Duodenal mucosa (tissue), 2 donors: ENCODE results near the gene CHKA.
A peak's percentile ranks its signal among the peaks of the same experiment; 100 is the strongest.

Source experiments
- H3K27ac ChIP-seq: one replicate; pipeline ENCODE4 v1.7.0; 2013; ENCODE audit warnings: low read depth, low read length
- H3K27me3 ChIP-seq, 2 donors: one replicate each; pipeline ENCODE4 v1.7.0; 2013; ENCODE audit warnings: low read length in 2 of 2, control low read depth in 1 of 2; ENCODE audit not compliant: insufficient read depth in 2 of 2, control insufficient read depth in 1 of 2
- H3K36me3 ChIP-seq, 2 donors: one replicate each; pipeline ENCODE4 v1.7.0; 2013; ENCODE audit warnings: low read length in 2 of 2, control low read depth in 1 of 2; ENCODE audit not compliant: insufficient read depth in 2 of 2, control insufficient read depth in 1 of 2
- H3K4me1 ChIP-seq, 2 donors: one replicate each; pipeline ENCODE4 v1.7.0; 2013; ENCODE audit warnings: low read length in 2 of 2, control low read depth in 1 of 2; ENCODE audit not compliant: insufficient read depth in 2 of 2, control insufficient read depth in 1 of 2
- H3K4me3 ChIP-seq, 2 donors: one replicate each; pipeline ENCODE4 v1.7.0; 2013; ENCODE audit warnings: low read length in 2 of 2, low read depth in 1 of 2
- H3K9ac ChIP-seq, 2 donors: one replicate each; pipeline ENCODE4 v1.7.0; 2013; ENCODE audit warnings: low read length in 2 of 2, low read depth in 1 of 2
- H3K9me3 ChIP-seq, 2 donors: one replicate each; pipeline ENCODE4 v1.7.0; 2013; ENCODE audit warnings: low read length in 2 of 2, control low read depth in 1 of 2; ENCODE audit not compliant: control insufficient read depth in 1 of 2

Gene CHKA

GRCh38 chr11:68121067-68121899, at the start of gene CHKA:
CHKA (minus strand) TSS chr11:68121388; CDS start chr11:68121177, 211 bp downstream.
- Histone ChIP-seq H3K27ac (peak within 1 kb of the TSS; percentile 94), H3K27me3 (no peaks in the 10 kb centered on the region), H3K9ac (peak within 1 kb of the TSS; percentile 87 to 97), H3K9me3 (no peaks in the 10 kb centered on the region), H3K36me3 (no peaks in the 10 kb centered on the region), H3K4me1 (peaks cover 33 to 49% of the 10 kb centered on the region in 2 donors), H3K4me3 (peak within 1 kb of the TSS; percentile 82 to 91)

DNA sequence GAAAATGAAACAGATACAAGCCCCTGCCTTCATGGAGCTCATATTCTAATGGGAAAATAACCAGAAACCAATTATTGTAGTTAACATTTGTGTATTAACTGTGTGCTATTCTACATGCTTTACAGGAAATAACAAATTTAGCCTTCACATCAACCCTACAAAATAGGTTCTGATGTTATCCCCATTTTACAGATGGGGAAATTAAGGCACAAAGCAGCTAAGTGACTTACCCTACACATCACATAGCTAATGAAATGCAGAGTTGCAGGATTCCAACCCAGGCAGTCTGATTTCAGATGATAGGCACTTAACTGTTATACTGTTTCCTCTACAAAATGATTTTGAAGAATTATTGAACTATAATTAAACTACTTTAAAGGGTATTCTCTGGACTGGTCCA, 48.3 kb upstream of the CHKA start:
- Histone ChIP-seq H3K4me3 (no peak overlapping the region), H3K4me1 (peaks cover 0 to 11% of the 10 kb centered on the region in 2 donors), H3K9me3 (no peaks in the 10 kb centered on the region), H3K36me3 (peaks cover 50 to 85% of the 10 kb centered on the region in 2 donors), H3K27ac (no peak overlapping the region), H3K27me3 (no peaks in the 10 kb centered on the region), H3K9ac (no peak overlapping the region)

GRCh38 chr11:68168694-68169093, 47.5 kb upstream of the CHKA start:
- Histone ChIP-seq H3K4me3 (no peak overlapping the region), H3K9me3 (no peaks in the 10 kb centered on the region), H3K9ac (no peak overlapping the region), H3K27ac (no peak overlapping the region), H3K4me1 (peaks cover 0 to 11% of the 10 kb centered on the region in 2 donors), H3K27me3 (no peaks in the 10 kb centered on the region), H3K36me3 (peaks cover 48 to 85% of the 10 kb centered on the region in 2 donors)

- no peak overlapping the region for H3K9ac ChIP-seq
- no peaks in the 10 kb centered on the region for H3K27me3 ChIP-seq
- H3K9me3 ChIP-seq = no peaks in the 10 kb centered on the region
- peaks cover 0 to 11% of the 10 kb centered on the region in 2 donors for H3K4me1 ChIP-seq
- no peak overlapping the region for H3K27ac ChIP-seq
- H3K36me3 ChIP-seq = peaks cover 51 to 82% of the 10 kb centered on the region in 2 donors
- H3K4me3 ChIP-seq = no peak overlapping the region
Measured at GRCh38 chr11:68167474-68167873, 46.3 kb upstream of the CHKA start.

- Histone ChIP-seq H3K4me1 (peaks cover 0 to 11% of the 10 kb centered on the region in 2 donors), H3K9ac (no peak overlapping the region), H3K27ac (no peak overlapping the region), H3K27me3 (no peaks in the 10 kb centered on the region), H3K4me3 (no peak overlapping the region), H3K9me3 (no peaks in the 10 kb centered on the region), H3K36me3 (peaks cover 51 to 80% of the 10 kb centered on the region in 2 donors)
Measured at GRCh38 chr11:68166969-68167368, 45.8 kb upstream of the CHKA start.

DNA sequence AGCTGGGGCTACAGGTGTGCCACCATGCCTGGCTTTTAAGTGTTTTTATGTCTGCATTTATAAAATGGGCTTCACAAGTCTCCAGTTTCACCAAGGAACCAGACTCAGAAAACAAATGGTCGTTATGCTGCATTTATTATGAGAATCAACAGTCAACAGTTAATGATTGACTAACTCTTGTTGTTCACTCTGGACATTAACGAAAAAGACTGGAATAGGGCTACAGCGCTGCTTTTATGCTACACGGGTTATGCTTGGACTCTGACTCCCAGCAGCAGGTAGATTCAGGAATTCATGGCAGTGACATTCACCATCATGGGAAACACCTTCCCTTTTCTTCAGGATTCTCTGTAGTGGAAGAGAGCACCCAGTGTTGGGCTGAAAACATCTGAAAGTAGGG, 44.4 kb upstream of the CHKA start:
- Histone ChIP-seq H3K4me3 (no peak overlapping the region), H3K9ac (no peak overlapping the region), H3K27me3 (no peaks in the 10 kb centered on the region), H3K36me3 (peaks cover 39 to 76% of the 10 kb centered on the region in 2 donors), H3K4me1 (peaks cover 0 to 11% of the 10 kb centered on the region in 2 donors), H3K27ac (no peak overlapping the region), H3K9me3 (no peaks in the 10 kb centered on the region)

GRCh38 chr11:68164437-68164836, 43.2 kb upstream of the CHKA start:
- Histone ChIP-seq H3K4me3 (no peak overlapping the region), H3K9ac (no peak overlapping the region), H3K36me3 (peaks cover 28 to 64% of the 10 kb centered on the region in 2 donors), H3K27ac (no peak overlapping the region), H3K27me3 (no peaks in the 10 kb centered on the region), H3K4me1 (peaks cover 0 to 11% of the 10 kb centered on the region in 2 donors), H3K9me3 (no peaks in the 10 kb centered on the region)

- Histone ChIP-seq H3K4me1 (peaks cover 0 to 11% of the 10 kb centered on the region in 2 donors), H3K27ac (no peak overlapping the region), H3K27me3 (no peaks in the 10 kb centered on the region), H3K9ac (no peak overlapping the region), H3K4me3 (no peak overlapping the region), H3K9me3 (no peaks in the 10 kb centered on the region), H3K36me3 (peaks cover 21 to 57% of the 10 kb centered on the region in 2 donors)
Measured at GRCh38 chr11:68163691-68164090, 42.5 kb upstream of the CHKA start.

- no peak overlapping the region for H3K9ac ChIP-seq
- no peaks in the 10 kb centered on the region for H3K27me3 ChIP-seq
- no peaks in the 10 kb centered on the region for H3K4me1 ChIP-seq
- H3K9me3 ChIP-seq = no peaks in the 10 kb centered on the region
- H3K27ac ChIP-seq = no peak overlapping the region
- peaks cover 28 to 47% of the 10 kb centered on the region in 2 donors for H3K36me3 ChIP-seq
- H3K4me3 ChIP-seq = no peak overlapping the region
Measured at GRCh38 chr11:68160100-68160695, 39.0 kb upstream of the CHKA start.

- H3K27ac ChIP-seq = no peak overlapping the region
- no peak overlapping the region for H3K9ac ChIP-seq
- no peaks in the 10 kb centered on the region for H3K27me3 ChIP-seq
- H3K4me3 ChIP-seq = no peak overlapping the region
- no peaks in the 10 kb centered on the region for H3K9me3 ChIP-seq
- H3K4me1 ChIP-seq = no peaks in the 10 kb centered on the region
- H3K36me3 ChIP-seq = peaks cover 30 to 46% of the 10 kb centered on the region in 2 donors
Measured at GRCh38 chr11:68159665-68160064, 38.5 kb upstream of the CHKA start.
